Epithelial cell of prostate (primary cell): ENCODE measurements around the gene AGBL4.

Source experiments
- DNase-seq: peaks from one replicate; pipeline ENCODE4 v3.0.0-alpha.2; 2011; ENCODE audit warnings: low read depth, low spot score
- H3K27ac ChIP-seq: fragments of 450-650 bp; 2 replicates; pipeline ENCODE4 v1.5.1; 2017; ENCODE audit warnings: mild to moderate bottlenecking

The AGBL4 gene

DNA sequence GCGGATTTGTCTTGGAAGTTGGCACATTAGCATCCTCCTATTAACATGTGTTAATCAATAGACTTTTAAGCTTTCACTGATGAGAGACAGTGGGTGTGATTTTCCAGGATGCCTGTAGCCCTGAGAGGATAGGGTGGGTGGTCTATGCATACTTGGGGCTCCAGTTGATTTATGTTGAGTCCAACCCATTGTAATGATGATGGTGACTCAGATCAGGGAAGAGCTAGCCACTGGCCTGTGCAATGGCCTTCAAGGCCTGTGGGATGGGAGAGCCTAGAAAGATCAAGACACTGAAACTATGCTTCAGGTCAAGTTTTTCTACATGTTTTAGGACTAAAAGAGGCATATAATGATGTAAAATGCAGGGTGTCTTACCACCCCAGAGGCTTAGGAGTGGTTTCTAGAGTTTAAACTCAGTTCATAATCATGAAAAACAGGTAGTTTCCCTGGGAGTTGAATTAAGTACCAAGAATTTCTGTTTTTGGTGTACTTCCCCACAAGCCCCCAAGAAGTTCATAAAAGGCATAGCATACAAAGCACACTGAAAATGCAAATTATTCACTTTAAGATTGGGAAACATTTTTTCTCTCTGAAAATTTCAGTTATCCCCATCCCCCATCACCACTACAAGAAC lies 1267.0 kb downstream of the AGBL4 start:
- DNase-seq, result no peak

DNA sequence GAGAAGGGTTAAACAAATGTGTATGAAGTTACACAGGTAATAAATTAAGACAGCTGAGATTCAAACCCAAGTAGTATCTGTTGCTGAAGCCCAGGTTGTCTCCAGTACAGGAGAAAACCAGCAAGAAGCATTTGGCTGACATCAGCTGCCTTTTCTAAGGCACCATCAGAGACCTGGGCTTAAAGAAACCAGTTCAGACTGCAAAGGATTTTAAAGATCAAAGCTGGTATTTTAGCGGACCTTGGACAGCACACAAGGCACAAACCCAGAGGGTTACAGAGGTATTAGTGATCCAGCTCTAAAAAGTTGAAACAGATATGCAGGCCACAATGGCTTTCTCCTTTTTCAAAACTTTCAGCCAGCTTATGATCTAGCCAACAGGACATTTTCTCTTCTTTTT lies 1270.5 kb downstream of the AGBL4 start:
- no peak overlapping the region for H3K27ac ChIP-seq
- DNase-seq, result no peak

More for the DNA sequence above, 1267.0 kb downstream of the AGBL4 start:
- no peak overlapping the region for H3K27ac ChIP-seq

DNA sequence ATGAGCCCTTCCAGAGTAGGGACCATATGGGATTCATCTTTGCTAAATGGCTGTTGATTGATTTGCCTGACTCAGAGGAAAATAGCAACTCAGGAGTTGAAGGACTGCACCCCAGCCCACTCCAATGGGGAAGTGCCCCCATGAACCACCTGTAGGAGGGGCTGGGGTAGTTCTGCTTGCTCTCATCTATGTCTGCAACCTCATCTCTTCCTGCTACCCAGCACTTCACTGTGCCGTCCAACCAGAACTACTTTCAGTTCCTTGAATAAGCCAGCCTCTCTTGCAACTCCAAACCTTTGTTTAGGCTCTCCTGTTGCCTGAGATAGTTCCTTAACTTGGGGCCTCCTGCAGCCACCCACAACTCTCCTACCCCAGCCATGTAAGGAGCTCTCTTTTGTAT lies 1273.6 kb downstream of the AGBL4 start:
- no peak overlapping the region for H3K27ac ChIP-seq
- no peak for DNase-seq

DNA sequence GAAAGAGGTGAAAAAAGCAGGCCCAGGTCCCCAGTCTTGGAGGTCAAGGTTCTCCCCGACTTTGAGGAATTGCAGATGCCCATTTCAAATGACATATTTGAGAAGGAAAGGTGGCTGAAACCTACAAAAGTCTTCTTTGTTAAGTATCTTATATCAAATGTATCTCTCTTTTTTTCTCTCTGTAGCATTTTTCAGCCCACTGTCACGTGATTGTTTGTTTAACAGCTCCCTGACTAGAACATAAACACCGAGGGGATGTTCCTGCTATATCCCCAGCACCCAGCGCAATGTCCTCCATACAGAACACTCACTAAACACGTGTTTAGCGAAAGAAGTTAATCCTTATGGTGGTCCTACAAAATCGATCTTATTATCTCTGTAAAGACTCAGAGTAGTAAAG lies 1274.7 kb downstream of the AGBL4 start:
- no peak overlapping the region for H3K27ac ChIP-seq
- DNase-seq, result no peak

DNA sequence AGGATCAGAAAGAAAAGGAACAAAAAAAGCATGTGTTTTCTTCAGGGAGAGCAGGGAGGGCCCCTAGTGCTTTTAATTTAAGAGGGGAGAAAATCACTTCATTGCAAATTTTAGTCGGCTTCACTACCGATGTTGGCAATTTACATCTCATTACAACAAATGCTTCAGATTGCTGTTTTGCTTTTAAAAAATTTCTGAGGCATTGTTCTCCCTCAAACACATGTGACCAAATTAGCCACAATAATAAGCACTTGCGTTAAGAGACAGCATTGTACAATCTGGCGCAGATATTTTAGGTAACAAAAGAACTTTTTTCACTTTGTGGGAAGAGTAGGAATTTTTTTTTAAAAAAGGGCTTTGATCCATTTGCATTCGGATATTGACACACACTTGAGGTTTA lies 1276.8 kb downstream of the AGBL4 start:
- no peak for DNase-seq
- H3K27ac ChIP-seq, result no peak overlapping the region

DNA sequence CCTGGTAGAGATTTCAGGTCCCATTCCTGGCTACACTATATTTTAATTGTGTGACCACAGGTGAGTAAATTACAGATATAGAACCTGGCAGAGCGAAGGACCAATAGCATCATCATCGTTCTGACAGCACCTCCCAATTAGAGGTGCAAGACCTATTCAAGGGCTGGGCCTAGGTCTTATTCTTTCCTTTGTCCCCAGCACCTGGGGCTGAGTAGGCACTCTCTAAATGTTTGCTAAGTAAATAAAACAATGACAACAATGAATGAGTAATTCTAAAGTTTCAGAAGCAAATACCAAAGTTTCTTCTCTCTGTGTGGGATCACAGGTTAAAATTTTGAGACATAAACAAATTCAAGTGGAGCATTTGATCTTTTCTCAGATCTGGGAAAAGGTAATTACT lies 1279.7 kb downstream of the AGBL4 start:
- DNase-seq, result no peak
- H3K27ac ChIP-seq, result no peak overlapping the region

DNA sequence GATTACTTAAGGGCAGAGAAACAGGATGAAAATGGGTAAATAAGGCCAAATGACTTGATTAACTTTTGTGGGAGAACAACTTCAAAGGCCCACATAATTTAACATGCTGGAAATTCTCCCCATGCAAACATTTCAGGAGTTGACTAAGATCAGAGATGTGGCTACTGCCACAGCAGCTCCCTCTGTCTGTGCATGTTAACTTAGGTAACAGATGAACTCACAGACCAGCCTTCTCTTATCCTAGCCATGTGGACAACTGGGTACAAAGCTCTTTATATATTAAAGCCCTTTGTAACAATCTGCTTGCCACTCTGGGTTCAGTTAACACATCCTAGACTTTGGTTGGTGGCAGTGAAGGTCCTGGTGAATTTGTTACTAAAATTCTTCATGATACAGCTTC lies 1280.3 kb downstream of the AGBL4 start:
- DNase-seq, result no peak
- no peak overlapping the region for H3K27ac ChIP-seq

DNA sequence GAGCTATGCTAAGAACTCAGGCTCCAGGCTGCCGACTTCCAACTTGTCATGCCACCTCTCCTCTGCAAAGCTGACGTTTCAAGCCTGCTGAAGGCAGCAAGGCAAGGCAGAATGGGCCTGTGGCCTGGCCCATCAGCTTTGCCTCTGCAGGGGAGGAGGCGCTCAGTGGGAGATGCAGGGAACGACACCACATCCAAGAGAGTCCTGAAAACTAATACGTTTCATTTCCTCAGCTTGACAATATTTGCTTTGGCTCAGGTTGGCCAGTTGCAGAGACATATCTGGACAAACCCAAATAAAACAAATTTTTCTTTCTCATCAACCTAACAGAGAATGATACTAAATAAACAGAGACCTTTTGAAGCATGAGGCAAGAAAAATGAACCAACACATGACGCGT lies 1282.4 kb downstream of the AGBL4 start:
- no peak overlapping the region for H3K27ac ChIP-seq
- DNase-seq, result no peak

DNA sequence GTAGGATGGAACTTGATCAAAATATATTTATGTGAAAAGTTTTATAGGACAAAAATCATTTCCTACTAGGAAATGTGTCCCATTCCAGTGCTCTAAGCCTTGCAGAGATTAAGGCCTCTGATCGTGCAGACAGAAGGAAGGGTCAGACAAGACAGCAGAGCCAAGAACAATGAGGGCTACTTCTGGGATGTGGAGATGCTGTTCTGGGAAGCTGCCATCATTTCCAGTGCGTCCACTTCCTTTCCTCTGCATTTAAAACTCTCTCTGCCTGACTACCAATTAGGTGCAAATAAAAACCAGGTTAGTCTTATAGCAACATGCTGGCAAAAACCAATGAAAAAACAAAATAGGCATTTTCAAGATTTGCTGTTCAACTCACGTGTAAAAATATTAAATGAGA lies 1283.1 kb downstream of the AGBL4 start:
- no peak overlapping the region for H3K27ac ChIP-seq
- DNase-seq, result no peak

DNA sequence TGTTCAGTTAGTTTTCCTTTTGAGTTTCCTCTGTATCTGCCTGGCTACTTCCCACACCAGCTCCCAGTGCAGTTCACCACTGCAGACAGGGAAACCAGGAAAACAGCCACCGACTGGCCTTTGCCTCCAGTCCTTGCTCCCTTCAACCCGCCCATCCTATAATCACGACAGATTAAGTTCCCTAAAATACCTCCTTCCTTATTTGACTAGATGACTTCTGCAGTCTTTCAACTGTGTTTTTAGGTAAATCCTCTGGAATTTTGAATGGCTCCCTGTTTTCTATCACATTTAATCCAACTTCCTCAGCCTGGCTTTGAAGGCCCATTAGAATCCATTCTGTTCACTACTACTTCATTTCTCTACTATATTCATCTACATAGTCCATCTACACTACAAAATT lies 1284.7 kb downstream of the AGBL4 start:
- DNase-seq, result no peak
- H3K27ac ChIP-seq, result no peak overlapping the region

DNA sequence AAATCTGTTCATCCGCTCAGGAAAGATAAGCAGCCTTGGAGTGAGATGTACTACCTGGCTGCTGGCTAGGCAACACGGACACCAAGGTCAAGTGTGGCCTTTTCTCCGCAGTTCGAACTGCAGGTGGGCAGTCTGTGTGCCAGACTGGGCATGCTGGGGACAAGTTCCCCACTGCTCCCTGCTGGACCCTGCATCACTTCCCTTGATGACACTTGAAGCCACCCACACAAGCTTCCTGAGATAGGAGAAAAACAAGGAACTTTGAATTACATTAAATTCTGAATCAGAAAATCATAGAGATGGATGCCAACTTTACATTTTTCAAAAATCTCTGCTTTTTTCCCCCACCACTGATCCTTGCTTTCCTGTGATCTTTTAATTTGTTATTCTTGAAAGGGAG lies 1285.4 kb downstream of the AGBL4 start:
- no peak for DNase-seq
- no peak overlapping the region for H3K27ac ChIP-seq

DNA sequence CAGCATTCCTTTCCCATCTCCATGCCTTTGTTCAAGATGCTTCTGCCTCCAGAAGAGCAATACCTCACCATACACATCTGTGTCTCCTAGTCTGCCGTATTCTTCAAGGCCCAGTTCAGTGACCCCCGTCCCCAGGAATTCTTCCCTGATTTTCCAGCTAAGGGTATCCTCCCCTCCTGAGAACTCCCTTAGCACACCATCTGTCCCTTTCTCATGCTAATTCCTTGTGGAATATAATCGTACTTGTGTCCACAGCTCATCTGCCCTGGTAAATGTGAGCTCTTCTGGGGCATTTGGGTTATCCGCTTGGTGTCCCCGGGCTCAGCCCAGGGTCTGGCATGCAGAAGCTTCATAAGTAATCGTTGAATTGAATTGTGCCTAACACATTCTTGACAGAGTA lies 1288.0 kb downstream of the AGBL4 start:
- no peak for DNase-seq
- no peak overlapping the region for H3K27ac ChIP-seq

DNA sequence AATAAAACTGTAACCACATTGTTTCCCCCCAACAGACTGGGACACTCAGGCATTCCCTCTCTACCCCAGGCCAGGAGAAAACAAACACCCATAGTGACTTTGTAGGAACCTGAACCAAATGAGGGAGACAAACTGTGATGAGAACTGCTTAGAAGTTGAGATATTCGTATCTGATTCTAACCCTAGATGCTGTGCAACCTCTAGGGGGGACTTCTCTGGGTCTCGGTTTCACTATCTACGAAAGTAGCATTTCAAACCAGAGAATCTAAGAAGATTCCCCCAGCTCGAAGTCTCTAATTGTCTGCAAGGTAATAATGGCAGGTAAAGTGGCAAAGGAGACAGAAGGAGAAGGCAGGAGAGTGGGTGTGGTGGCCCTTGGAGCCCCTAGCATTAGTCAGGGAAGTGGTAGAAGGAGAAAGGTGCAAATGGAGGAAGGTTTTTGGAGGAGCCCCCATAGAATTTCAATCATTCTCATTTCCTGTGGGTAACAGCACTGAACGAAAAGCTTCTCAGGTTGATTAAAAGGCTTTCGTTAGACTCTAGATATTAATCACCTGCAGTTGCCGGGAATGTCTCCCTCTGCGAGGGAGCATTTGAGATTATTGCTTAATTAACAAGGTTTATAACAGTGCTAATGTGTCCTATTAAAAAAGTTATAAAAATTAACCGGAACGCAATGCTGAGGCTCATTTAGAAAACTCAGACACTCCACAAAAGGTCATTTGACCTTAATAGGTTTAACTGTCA lies 1293.4 kb downstream of the AGBL4 start:
- no peak for DNase-seq
- no peak overlapping the region for H3K27ac ChIP-seq

DNA sequence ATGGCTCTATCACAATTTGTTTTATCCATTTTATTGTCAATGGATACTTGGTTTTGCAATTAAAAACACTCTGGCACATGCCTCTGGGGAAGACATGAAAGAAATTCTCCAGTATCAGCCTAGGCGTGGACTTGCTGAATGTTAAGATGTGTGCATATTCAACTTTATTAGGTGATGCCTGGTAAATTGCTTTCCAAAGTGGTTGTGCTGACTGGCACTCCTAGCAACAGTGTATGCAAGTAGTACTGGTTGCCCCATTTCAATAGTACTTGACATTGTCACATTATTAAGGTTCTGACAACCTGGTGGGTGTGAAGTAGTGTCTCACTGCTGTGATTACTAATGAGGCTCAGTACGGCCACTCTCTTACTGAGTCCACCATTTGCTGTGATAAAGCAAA lies 1295.2 kb downstream of the AGBL4 start:
- no peak overlapping the region for H3K27ac ChIP-seq
- DNase-seq, result no peak

DNA sequence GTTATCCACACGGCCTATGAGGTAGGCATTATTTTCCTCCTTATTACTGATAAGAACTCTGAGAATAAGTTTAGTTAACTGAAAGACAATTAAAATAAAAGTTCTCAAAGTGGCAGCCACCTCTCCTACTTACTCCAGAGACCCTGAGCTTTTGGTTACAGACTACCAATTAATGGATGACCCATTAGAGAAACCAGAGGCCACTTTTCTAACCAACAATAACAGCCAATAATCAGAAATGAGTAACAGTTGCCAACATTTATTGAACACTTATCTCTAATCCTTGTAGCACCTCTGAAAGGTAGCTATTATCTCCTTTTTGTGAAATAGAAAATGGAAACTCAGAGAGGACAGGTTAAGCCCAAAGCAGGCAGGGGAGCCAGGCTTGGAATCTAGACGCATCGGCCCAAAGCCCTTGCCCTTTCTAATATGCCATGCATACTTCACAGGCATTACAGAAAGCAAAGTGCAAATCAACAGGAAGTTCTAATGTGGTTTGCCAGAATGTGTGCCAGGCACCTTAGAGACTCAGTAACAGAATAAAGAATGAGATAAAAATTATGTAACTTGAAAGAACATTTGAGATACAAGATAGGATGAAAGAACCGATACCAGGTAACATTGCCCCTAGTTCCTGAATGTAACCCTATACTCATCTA lies 1297.1 kb downstream of the AGBL4 start:
- DNase-seq, result no peak
- no peak overlapping the region for H3K27ac ChIP-seq

DNA sequence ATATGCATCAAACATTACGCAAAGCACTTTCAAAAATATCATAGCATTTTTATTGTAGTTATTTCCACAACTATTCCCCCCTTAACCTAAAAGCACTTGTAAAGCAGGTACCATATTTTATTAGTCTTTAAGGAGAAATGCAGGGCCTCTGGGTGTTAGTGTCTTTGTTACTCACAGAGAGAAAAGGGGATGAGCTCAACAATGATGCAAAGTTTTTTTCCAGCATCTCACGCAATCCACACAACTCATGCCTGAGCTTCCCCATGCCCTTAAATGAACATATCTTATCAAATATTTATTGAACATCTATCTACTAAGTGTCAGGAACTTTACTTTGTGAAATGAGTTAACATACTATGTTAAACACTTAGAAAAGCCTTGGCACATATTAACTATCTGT lies 1297.6 kb downstream of the AGBL4 start:
- no peak for DNase-seq
- no peak overlapping the region for H3K27ac ChIP-seq

DNA sequence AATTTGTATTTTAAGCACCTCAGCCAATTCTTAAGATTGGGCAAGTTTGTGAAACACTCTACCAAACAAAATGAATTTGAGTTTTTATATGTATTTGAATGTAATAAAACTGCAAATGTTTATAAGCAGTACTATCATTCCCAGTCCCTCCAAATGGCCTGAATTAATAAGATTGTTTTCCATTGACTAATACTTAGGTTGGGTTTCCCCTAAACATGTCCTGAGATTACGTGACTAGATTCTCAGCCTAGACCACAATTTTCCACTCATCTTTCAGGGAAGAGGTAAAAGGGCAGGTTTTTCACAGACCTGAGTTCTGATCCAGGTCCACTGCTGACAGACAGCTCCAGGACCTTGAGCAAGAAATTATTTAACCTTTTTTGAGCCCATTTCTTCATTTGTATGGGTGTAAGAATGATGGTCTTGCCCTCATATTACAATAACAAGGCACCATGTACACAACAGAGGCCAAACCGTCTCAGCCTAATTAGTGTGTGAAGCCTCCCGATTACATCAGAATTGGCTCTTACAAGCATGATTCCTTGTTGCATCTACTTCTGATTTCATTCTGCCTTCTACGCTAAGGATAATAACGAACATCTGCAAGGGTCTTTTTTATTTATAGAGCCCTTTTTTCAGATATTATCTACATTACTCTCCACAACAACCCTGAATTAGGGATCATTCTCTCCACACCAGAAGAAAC lies 1298.3 kb downstream of the AGBL4 start:
- no peak for DNase-seq
- H3K27ac ChIP-seq, result no peak overlapping the region

DNA sequence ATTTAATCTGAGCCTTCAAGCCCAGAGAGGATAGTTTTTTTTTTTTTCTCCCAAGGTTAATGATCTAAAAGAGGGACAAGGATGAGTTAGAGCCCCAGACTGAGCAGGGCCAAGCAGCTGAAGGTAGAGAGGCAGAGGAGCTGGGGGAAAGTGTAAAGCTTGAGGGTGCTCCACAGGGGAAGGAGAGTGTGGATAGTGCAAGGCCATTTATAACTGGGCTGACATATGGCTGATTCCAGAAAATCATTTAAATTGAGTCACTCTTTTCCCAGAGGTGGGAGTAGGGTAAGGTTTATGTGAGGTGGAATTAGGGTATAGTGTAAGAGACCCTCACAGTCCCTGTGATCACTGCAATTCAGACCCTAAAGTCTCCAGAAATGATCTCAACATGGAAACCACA lies 1302.8 kb downstream of the AGBL4 start:
- DNase-seq, result no peak
- H3K27ac ChIP-seq, result no peak overlapping the region

DNA sequence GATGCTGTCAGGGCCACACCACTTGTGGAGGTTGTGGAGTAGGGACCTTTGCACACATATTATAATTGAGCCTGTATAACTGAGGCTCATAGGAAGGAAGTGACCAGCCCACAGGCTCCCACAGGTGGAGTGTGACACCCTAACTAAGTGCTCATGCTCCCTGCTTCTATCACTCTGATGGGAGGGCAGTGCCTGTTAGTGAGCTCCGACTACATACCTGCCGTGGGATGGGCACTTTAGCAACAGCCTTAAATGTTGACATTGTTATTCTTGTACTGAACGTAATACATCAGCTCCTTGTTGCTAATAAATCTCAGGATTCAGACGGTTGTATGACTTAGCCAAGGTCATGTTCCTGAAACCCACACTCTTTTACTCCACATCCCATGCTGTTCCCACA lies 1305.0 kb downstream of the AGBL4 start:
- H3K27ac ChIP-seq, result no peak overlapping the region
- DNase-seq, result peak; percentile 10

DNA sequence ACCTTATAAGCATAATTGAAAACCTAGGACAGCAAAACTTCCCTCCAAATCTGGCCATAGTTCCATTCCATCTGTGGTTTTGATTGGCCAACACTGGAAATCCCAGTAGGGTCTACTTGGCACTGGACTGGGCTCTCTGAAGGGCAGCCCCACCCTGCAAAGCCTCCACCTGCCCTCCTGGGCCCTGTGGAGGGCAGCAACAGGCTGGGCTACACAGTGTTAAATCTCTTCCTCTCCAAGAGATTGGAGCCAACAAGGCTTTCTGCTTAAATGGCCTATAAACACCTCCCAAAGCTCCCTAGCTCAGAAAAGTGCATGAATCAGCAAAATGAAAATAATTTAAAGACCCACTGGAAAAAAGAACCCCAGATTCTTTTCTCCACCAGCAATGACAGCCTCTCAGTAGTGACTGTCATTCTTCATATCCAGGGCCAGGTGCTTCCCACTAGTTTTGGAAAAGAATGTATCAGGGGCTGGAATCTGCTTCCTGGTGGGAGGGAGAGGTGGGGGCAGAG lies 1305.6 kb downstream of the AGBL4 start:
- no peak for DNase-seq
- H3K27ac ChIP-seq, result no peak overlapping the region

DNA sequence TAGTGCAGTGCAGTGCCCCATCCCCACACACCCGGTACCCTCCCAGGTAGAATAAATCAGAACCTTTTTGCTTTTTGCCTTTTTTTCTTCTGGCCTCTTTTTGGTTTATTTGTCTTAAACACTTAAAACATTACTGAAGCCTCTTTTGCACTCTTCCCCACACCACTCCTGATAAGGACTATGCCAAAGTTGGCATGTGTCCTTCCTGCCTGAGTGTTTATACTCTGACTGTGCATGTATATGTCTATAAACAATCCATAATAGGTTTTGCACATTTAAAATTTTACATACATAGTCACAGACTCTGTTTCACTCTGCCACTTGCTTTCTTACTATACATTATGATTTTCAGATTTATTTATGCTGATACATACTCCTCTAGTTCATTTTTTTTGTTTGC lies 1306.7 kb downstream of the AGBL4 start:
- no peak for DNase-seq
- no peak overlapping the region for H3K27ac ChIP-seq
